Neural cell (in vitro differentiated cells): Measurements from ENCODE around the gene GSDME. TPM values are rescaled to one million over a fixed set of nuclear protein-coding genes. Genes with fewer than 3 reads are reported as not detected.

Experiments used
- H2AFZ ChIP-seq: fragments of 200-600, 300-800 bp; sonication (generic), shearing (Covaris generic); 2 replicates; pipeline ENCODE4 v1.6.0; 2014; ENCODE audit warnings: low read depth, mild to moderate bottlenecking, antibody characterized with exemption, low read length, moderate library complexity
- H3F3A ChIP-seq: fragments of 200-600 bp; shearing (Covaris generic); 2 replicates; pipeline ENCODE4 v1.6.1; 2016; ENCODE audit warnings: mild to moderate bottlenecking, moderate library complexity, mixed read lengths, antibody characterized with exemption, low read length; ENCODE audit not compliant: insufficient read depth, poor library complexity, severe bottlenecking
- H3K27ac ChIP-seq: fragments of 200-600, 300-800 bp; sonication (generic), shearing (Covaris generic); 2 replicates; pipeline ENCODE4 v1.5.1; 2014; ENCODE audit warnings: mild to moderate bottlenecking, low read length, moderate library complexity
- H3K27me3 ChIP-seq: fragments of 300-800, 200-600 bp; sonication (generic), shearing (Covaris generic); 2 replicates; pipeline ENCODE4 v1.6.0; 2014; ENCODE audit warnings: mild to moderate bottlenecking, low read depth, low read length, moderate library complexity; ENCODE audit not compliant: insufficient read depth
- H3K36me3 ChIP-seq: fragments of 300-800, 200-600 bp; sonication (generic), shearing (Covaris generic); 2 replicates; pipeline ENCODE4 v1.5.1; 2014; ENCODE audit warnings: mild to moderate bottlenecking, antibody characterized with exemption, low read length, moderate library complexity; ENCODE audit not compliant: insufficient read depth
- H3K4me2 ChIP-seq: fragments of 300-800, 200-600 bp; sonication (generic), shearing (Covaris generic); 2 replicates; pipeline ENCODE4 v1.6.0; 2014; ENCODE audit warnings: mild to moderate bottlenecking, low read length
- H3K4me3 ChIP-seq: fragments of 300-800, 200-600 bp; sonication (generic), shearing (Covaris generic); 2 replicates; pipeline ENCODE4 v1.5.1; 2014; ENCODE audit warnings: mild to moderate bottlenecking, low read length, moderate library complexity
- H3K79me2 ChIP-seq: fragments of 200-600 bp; shearing (Covaris generic); replicated peaks from 2 replicates; pipeline ENCODE4 v1.6.0; 2014; ENCODE audit warnings: mild to moderate bottlenecking, low read length, moderate library complexity; ENCODE audit not compliant: insufficient read depth
- H3K9ac ChIP-seq: fragments of 300-800, 200-600 bp; sonication (generic), shearing (Covaris generic); 2 replicates; pipeline ENCODE4 v1.6.1; 2016; ENCODE audit warnings: mild to moderate bottlenecking, low read length, mixed read lengths
- H3K9me2 ChIP-seq: fragments of 200-600 bp; shearing (Covaris generic); 2 replicates; pipeline ENCODE4 v1.6.1; 2016; ENCODE audit warnings: mild to moderate bottlenecking, low read length, mixed read lengths; ENCODE audit not compliant: insufficient read depth
- H3K9me3 ChIP-seq: fragments of 200-600, 300-800 bp; sonication (generic), shearing (Covaris generic); 2 replicates; pipeline ENCODE4 v1.6.1; 2016; ENCODE audit warnings: mild to moderate bottlenecking, mixed run types, low read length, moderate library complexity, mixed read lengths
- H4K20me1 ChIP-seq: fragments of 200-600 bp; shearing (Covaris generic); 2 replicates; pipeline ENCODE4 v1.6.1; 2016; ENCODE audit warnings: mild to moderate bottlenecking, mixed run types; ENCODE audit not compliant: insufficient read depth
- EP300 ChIP-seq: fragments of 450-650 bp; conservative IDR thresholded peaks from 2 replicates; pipeline ENCODE4 v1.6.1; 2014; ENCODE audit warnings: antibody characterized with exemption, mild to moderate bottlenecking, moderate library complexity; ENCODE audit not compliant: poor library complexity, severe bottlenecking
- EZH2 ChIP-seq: fragments of 200-600, 300-800 bp; shearing (Covaris generic), sonication (generic); IDR thresholded peaks from 2 replicates; pipeline ENCODE4 v1.6.1; 2014; ENCODE audit warnings: antibody characterized with exemption, low read length, borderline replicate concordance, mild to moderate bottlenecking; ENCODE audit not compliant: insufficient read depth, poor library complexity, severe bottlenecking
- MXI1 ChIP-seq: fragments of 450-650 bp; conservative IDR thresholded peaks from 2 replicates; pipeline ENCODE4 v1.6.1; 2014; ENCODE audit warnings: antibody characterized with exemption, mild to moderate bottlenecking; ENCODE audit not compliant: poor library complexity, severe bottlenecking
- POLR2AphosphoS5 ChIP-seq: IDR thresholded peaks from 2 replicates; pipeline ENCODE4 v1.6.1; 2012
- RAD21 ChIP-seq: fragments of 450-650 bp; conservative IDR thresholded peaks from 2 replicates; pipeline ENCODE4 v1.6.1; 2014; ENCODE audit warnings: antibody characterized with exemption, mild to moderate bottlenecking, moderate library complexity
- SMC3 ChIP-seq: fragments of 450-650 bp; conservative IDR thresholded peaks from 2 replicates; pipeline ENCODE4 v1.6.1; 2014; ENCODE audit warnings: antibody characterized with exemption, mild to moderate bottlenecking, moderate library complexity; ENCODE audit not compliant: poor library complexity
- TAF1 ChIP-seq: IDR thresholded peaks from 2 replicates; pipeline ENCODE4 v1.6.1; 2012; ENCODE audit warnings: low read depth
- polyA plus RNA-seq: library from polyadenylated mRNA; depleted of rRNA; stranded (reverse); fragments of >200 nt; gene quantifications from 2 replicates; pipeline ENCODE4 v1.2.3, GENCODE V29; 2014
- TF ChIP-seq, protein P1 (sequence below): IDR thresholded peaks from 2 replicates; pipeline ENCODE4 v1.6.1; 2012; ENCODE audit warnings: borderline replicate concordance
- TF ChIP-seq, protein P2 (sequence below): fragments of 450-650 bp; IDR thresholded peaks from 2 replicates; pipeline ENCODE4 v1.5.1; 2014; ENCODE audit warnings: antibody characterized with exemption, mild to moderate bottlenecking, moderate library complexity; ENCODE audit not compliant: poor library complexity, severe bottlenecking

The GSDME gene
- polyA plus RNA-seq, 1 donor from 2014 or later = 42.9 TPM

DNA sequence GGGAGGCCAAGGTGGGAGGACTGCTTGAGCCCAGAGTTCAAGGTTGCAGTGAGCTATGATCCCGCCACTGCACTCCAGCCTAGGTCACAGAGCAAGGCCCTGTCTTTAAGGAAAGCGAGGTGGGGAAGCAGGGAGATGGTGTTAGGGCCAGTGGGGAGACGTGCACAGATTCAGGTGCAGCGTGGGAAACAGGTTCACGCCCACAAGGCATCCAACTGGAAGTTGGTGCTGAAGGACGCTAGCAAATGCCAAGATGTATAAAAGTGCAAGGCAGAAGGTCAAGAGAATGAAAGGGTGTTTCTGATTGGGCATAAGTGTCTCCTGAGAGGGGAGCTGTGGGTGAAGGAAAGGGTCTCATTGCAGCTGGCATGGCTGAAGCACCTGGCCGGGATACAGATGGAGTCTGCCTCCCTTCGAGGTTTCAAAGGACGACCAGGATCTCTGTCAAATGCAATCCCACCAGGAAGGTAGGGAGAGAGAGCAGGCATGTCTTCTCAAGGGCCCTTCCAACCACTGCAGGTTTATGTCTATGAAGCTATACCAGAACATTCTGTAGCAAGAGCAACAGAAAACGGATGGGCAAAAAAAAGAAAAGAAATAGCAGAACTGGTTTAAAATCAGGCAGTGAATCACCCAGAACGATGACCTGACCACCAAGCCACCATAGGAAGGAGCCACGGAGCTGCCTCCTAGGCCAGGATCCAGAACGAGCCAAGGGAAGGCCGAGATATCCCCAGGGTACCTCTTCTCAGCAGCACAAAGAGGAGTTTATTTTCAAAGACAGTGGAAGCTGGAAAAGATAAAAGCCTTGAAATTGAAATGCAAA is 43.2 kb downstream of the GSDME start:
- TF ChIP-seq TAF1 (no peak), MXI1 (no peak), POLR2AphosphoS5 (no peak), EZH2 (no peak), SMC3 (no peak), RAD21 (no peak), EP300 (no peak)
- TF ChIP-seq, protein P1, sequence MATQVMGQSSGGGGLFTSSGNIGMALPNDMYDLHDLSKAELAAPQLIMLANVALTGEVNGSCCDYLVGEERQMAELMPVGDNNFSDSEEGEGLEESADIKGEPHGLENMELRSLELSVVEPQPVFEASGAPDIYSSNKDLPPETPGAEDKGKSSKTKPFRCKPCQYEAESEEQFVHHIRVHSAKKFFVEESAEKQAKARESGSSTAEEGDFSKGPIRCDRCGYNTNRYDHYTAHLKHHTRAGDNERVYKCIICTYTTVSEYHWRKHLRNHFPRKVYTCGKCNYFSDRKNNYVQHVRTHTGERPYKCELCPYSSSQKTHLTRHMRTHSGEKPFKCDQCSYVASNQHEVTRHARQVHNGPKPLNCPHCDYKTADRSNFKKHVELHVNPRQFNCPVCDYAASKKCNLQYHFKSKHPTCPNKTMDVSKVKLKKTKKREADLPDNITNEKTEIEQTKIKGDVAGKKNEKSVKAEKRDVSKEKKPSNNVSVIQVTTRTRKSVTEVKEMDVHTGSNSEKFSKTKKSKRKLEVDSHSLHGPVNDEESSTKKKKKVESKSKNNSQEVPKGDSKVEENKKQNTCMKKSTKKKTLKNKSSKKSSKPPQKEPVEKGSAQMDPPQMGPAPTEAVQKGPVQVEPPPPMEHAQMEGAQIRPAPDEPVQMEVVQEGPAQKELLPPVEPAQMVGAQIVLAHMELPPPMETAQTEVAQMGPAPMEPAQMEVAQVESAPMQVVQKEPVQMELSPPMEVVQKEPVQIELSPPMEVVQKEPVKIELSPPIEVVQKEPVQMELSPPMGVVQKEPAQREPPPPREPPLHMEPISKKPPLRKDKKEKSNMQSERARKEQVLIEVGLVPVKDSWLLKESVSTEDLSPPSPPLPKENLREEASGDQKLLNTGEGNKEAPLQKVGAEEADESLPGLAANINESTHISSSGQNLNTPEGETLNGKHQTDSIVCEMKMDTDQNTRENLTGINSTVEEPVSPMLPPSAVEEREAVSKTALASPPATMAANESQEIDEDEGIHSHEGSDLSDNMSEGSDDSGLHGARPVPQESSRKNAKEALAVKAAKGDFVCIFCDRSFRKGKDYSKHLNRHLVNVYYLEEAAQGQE = no peak
- TF ChIP-seq, protein P2, sequence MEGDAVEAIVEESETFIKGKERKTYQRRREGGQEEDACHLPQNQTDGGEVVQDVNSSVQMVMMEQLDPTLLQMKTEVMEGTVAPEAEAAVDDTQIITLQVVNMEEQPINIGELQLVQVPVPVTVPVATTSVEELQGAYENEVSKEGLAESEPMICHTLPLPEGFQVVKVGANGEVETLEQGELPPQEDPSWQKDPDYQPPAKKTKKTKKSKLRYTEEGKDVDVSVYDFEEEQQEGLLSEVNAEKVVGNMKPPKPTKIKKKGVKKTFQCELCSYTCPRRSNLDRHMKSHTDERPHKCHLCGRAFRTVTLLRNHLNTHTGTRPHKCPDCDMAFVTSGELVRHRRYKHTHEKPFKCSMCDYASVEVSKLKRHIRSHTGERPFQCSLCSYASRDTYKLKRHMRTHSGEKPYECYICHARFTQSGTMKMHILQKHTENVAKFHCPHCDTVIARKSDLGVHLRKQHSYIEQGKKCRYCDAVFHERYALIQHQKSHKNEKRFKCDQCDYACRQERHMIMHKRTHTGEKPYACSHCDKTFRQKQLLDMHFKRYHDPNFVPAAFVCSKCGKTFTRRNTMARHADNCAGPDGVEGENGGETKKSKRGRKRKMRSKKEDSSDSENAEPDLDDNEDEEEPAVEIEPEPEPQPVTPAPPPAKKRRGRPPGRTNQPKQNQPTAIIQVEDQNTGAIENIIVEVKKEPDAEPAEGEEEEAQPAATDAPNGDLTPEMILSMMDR = no peak
- Histone ChIP-seq H3F3A (no peaks in the 10 kb centered on the region), H3K9ac (no peak overlapping the region), H2AFZ (no peak overlapping the region), H3K27ac (no peak overlapping the region), H3K79me2 (no peaks in the 10 kb centered on the region), H3K9me3 (no peaks in the 10 kb centered on the region), H3K36me3 (no peaks in the 10 kb centered on the region), H3K27me3 (no peaks in the 10 kb centered on the region), H4K20me1 (no peaks in the 10 kb centered on the region), H3K4me3 (no peak overlapping the region), H3K9me2 (no peaks in the 10 kb centered on the region), H3K4me2 (no peak overlapping the region)

DNA sequence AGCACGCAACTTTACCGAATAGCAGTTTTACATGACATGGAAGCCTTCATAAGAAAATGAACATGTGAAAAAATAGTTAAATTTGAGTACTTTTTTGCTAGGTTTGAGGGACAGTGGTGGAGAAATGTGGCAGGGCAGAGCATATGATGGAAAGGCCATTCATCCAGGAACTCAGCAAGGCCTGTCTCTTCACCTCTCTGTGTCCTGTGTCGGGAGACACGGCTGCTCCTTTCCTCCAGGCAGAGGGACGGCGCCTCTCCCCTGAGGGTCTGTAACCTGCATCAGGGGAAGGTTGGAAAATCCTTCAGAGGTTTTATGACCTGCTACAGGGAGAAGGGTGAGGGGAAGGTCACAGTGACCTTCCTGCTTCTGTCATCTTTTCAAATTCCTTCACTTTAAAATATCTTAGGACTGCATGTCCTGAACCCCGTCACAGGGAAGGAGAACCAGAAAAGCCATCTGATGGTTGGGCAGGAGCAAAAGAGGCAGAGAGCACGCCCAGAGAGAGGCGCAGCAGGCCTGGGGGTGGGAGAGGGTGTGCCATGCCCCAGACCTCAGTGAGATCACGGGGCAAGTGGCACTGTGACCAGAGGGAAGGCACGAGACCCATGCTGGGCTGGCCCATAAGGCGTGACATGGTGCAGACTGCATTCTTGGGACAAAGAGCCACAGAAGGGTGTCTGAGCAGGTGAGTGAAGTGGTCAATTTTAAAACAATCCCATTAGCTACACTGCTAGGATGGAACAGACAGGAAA is 44.0 kb downstream of the GSDME start:
- H3K27me3 ChIP-seq = no peaks in the 10 kb centered on the region
- H4K20me1 ChIP-seq = no peaks in the 10 kb centered on the region
- H3K9me3 ChIP-seq = no peaks in the 10 kb centered on the region
- H3F3A ChIP-seq = no peaks in the 10 kb centered on the region
- H3K9me2 ChIP-seq = no peaks in the 10 kb centered on the region
- H3K36me3 ChIP-seq = no peaks in the 10 kb centered on the region
- no peak overlapping the region for H3K9ac ChIP-seq
- H3K27ac ChIP-seq = no peak overlapping the region
- no peaks in the 10 kb centered on the region for H3K79me2 ChIP-seq
- H2AFZ ChIP-seq = no peak overlapping the region
- no peak overlapping the region for H3K4me2 ChIP-seq
- TF ChIP-seq, protein P1 = no peak
- TF ChIP-seq TAF1 (no peak), RAD21 (no peak), EP300 (no peak), SMC3 (no peak), EZH2 (no peak), MXI1 (no peak), POLR2AphosphoS5 (no peak)
- TF ChIP-seq, protein P2 = no peak
- H3K4me3 ChIP-seq = no peak overlapping the region
